ENCODE measurements around the gene MAP4K2. TPM values are rescaled to one million over a fixed set of nuclear protein-coding genes. Genes with fewer than 3 reads are reported as not detected.
"Not testable (repeated sequence)": the region's sequence is repeated elsewhere in the genome, so short reads cannot be mapped to it uniquely, and the experiment has no call there.

Gene MAP4K2
- total and polyA plus RNA-seq, 2 experiments from 2014 or later, result 16.1 to 35.9 TPM

- Histone ChIP-seq H3K4me3 (no peak overlapping the region), H3K27ac (no peak overlapping the region), H3K9me3 (ENCODE audit: low read depth) (no peaks in the 10 kb centered on the region), H3K36me3 (no peaks in the 10 kb centered on the region), H3K4me1 (ENCODE audit: low read depth) (no peaks in the 10 kb centered on the region), H3K27me3 (no peaks in the 10 kb centered on the region)
- DNase-seq (ENCODE audit: low read depth in 1 of 2, low spot score in 1 of 2), result no peak
- no peak for TF ChIP-seq CTCF (IDR thresholded peaks at IDR 0.05; ENCODE audit: low read depth, low read length)
These were observed 20.6 kb upstream of the MAP4K2 start for GRCh38 chr11:64823568-64824119.

GRCh38 chr11:64817476-64817875 is 14.5 kb upstream of the MAP4K2 start:
- TF ChIP-seq CTCF (IDR thresholded peaks at IDR 0.05; ENCODE audit: low read depth, low read length), result no peak
- Histone ChIP-seq H3K27ac (no peak overlapping the region), H3K9me3 (ENCODE audit: low read depth) (no peaks in the 10 kb centered on the region), H3K27me3 (no peaks in the 10 kb centered on the region), H3K4me1 (ENCODE audit: low read depth) (no peaks in the 10 kb centered on the region), H3K36me3 (no peaks in the 10 kb centered on the region), H3K4me3 (no peak overlapping the region)
- no peak for DNase-seq (ENCODE audit: low read depth in 1 of 2, low spot score in 1 of 2)

GRCh38 chr11:64815433-64815832 is 12.4 kb upstream of the MAP4K2 start:
- not testable (repeated sequence) for DNase-seq (ENCODE audit: low read depth in 1 of 2, low spot score in 1 of 2); H3K36me3 ChIP-seq; H3K9me3 ChIP-seq (ENCODE audit: low read depth); H3K4me1 ChIP-seq (ENCODE audit: low read depth); H3K27me3 ChIP-seq; H3K4me3 ChIP-seq; H3K27ac ChIP-seq

GRCh38 chr11:64814712-64815187 is 11.7 kb upstream of the MAP4K2 start:
- H3K4me1 ChIP-seq (ENCODE audit: low read depth), result no peaks in the 10 kb centered on the region
- no peak overlapping the region for H3K4me3 ChIP-seq
- DNase-seq (ENCODE audit: low read depth in 1 of 2, low spot score in 1 of 2), result no peak
- H3K27ac ChIP-seq, result no peak overlapping the region
- no peak for TF ChIP-seq CTCF (IDR thresholded peaks at IDR 0.05; ENCODE audit: low read depth, low read length)
- H3K9me3 ChIP-seq (ENCODE audit: low read depth), result no peaks in the 10 kb centered on the region
- no peaks in the 10 kb centered on the region for H3K27me3 ChIP-seq
- no peaks in the 10 kb centered on the region for H3K36me3 ChIP-seq

GRCh38 chr11:64813826-64814225 is 10.8 kb upstream of the MAP4K2 start:
- Histone ChIP-seq H3K4me1 (ENCODE audit: low read depth) (no peaks in the 10 kb centered on the region), H3K27ac (no peak overlapping the region), H3K36me3 (no peaks in the 10 kb centered on the region), H3K9me3 (ENCODE audit: low read depth) (no peaks in the 10 kb centered on the region), H3K27me3 (no peaks in the 10 kb centered on the region), H3K4me3 (no peak overlapping the region)
- no peak for DNase-seq (ENCODE audit: low read depth in 1 of 2, low spot score in 1 of 2)
- TF ChIP-seq CTCF (IDR thresholded peaks at IDR 0.05; ENCODE audit: low read depth, low read length), result no peak

GRCh38 chr11:64810891-64811272 is 7.9 kb upstream of the MAP4K2 start:
- H3K27ac ChIP-seq, result no peak overlapping the region
- TF ChIP-seq CTCF (IDR thresholded peaks at IDR 0.05; ENCODE audit: low read depth, low read length), result no peak

More at GRCh38 chr11:64810891-64811272, 7.9 kb upstream of the MAP4K2 start:
- peak overlapping the region; percentile 97 for H3K4me3 ChIP-seq
- peaks cover 6% of the 10 kb centered on the region for H3K36me3 ChIP-seq
- DNase-seq (ENCODE audit: low read depth in 1 of 2, low spot score in 1 of 2), result no peak
- no peaks in the 10 kb centered on the region for H3K9me3 ChIP-seq (ENCODE audit: low read depth)
- H3K27me3 ChIP-seq, result no peaks in the 10 kb centered on the region
- no peaks in the 10 kb centered on the region for H3K4me1 ChIP-seq (ENCODE audit: low read depth)
